Testis (tissue), 3 donors: ENCODE results near the gene SYAP1. TPM values are rescaled to one million over a fixed set of nuclear protein-coding genes. Genes with fewer than 3 reads are reported as not detected.

Experiments
- DNase-seq: peaks from one replicate; pipeline ENCODE4 v3.0.0-alpha.2; 2019
- H3K27ac ChIP-seq, 2 donors: fragments of 200-600 bp; sonication (generic); one replicate each; pipeline ENCODE4 v1.5.1; 2019
- H3K27me3 ChIP-seq: fragments of 200-600 bp; sonication (generic); one replicate; pipeline ENCODE4 v1.5.1; 2019
- H3K36me3 ChIP-seq: fragments of 200-600 bp; sonication (generic); one replicate; pipeline ENCODE4 v1.5.1; 2017; ENCODE audit warnings: low read depth; ENCODE audit errors: missing control alignments
- H3K4me1 ChIP-seq: fragments of 200-600 bp; sonication (generic); one replicate; pipeline ENCODE4 v1.5.1; 2019
- H3K4me3 ChIP-seq, 2 donors: fragments of 200-600 bp; sonication (generic); one replicate each; pipeline ENCODE4 v1.5.1; 2017 to 2019
- H3K9me3 ChIP-seq: fragments of 200-600 bp; sonication (generic); one replicate; pipeline ENCODE4 v1.5.1; 2017
- CTCF ChIP-seq, 3 experiments: fragments of 450-650 bp in 2 of 3; fragments of 200-600 bp in 1 of 3; sonication (generic) in 1 of 3; IDR thresholded peaks; one replicate each; pipeline ENCODE4 v1.5.1; 2016 to 2019; ENCODE audit warnings: antibody characterized with exemption in 3 of 3, mild to moderate bottlenecking in 2 of 3, moderate library complexity in 1 of 3
- POLR2A ChIP-seq: fragments of 450-650 bp; IDR thresholded peaks from one replicate; pipeline ENCODE4 v1.6.1; 2017; ENCODE audit warnings: antibody characterized with exemption, mild to moderate bottlenecking, moderate library complexity
- WGBS, 2 donors: methylation state at CpG; one replicate each; pipeline ENCODE4 v1.1.5; 2018; 5-methylcytosine and 5-hydroxymethylcytosine counted together
- intact Hi-C: fragments of 100-400 bp; cut with DNase I; formaldehyde crosslinking; loops from one replicate; pipeline ENCODE4 v1.15.1; 2023; ENCODE audit warnings: low total_unique reads
- polyA plus RNA-seq: library from polyadenylated mRNA; stranded (reverse); fragments of 350-450 nt; fragmentation: Illumina TruSeq; extraction: RNeasy Lipid Tissue Mini Kit (QIAGEN cat#74804); gene quantifications from one replicate; pipeline ENCODE4 v1.2.3, GENCODE V29; 2014; ENCODE audit warnings: low read depth, low replicate concordance; ENCODE audit not compliant: insufficient read depth
- total RNA-seq, 2 donors: library from RNA; depleted of rRNA; stranded (reverse); fragments of >200 nt; gene quantifications; one replicate each; pipeline ENCODE4 v1.2.3, GENCODE V29; 2016

Gene SYAP1
- total and polyA plus RNA-seq, 3 donors from 2014 or later, result 9.0 to 17.1 (median 15.6) TPM

DNA sequence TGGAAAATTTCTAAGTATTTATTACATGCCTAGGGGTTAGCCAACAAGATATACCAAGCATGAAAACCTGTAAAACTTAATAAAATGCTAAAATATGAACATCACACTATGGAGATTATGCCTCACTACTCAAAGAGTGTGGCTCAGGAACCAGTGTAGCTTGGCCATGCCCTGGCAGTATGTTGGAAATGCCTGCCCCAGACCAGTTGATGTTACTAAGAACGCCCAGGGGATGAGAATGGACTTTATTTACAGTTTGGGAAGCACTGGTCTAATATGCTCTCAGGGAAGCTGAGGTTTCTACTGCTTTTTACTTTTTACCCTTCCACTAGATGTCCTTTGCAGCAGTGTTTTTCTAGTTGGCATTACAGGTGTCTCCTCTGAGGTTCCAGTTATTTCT, 43.2 kb downstream of the SYAP1 start:
- Histone ChIP-seq H3K27ac (no peak overlapping the region), H3K9me3 (no peaks in the 10 kb centered on the region), H3K4me3 (no peak overlapping the region), H3K36me3 (no peaks in the 10 kb centered on the region), H3K4me1 (no peaks in the 10 kb centered on the region), H3K27me3 (no peaks in the 10 kb centered on the region)
- no peak for TF ChIP-seq CTCF (IDR thresholded peaks at IDR 0.05)
- no peak for TF ChIP-seq POLR2A
- intact Hi-C loops, result no loop called here
- no peak for DNase-seq
- WGBS, 2 donors, result 75 to 100% methylated on average over 1 of the region's 1 CpG

- Histone ChIP-seq H3K9me3 (no peaks in the 10 kb centered on the region), H3K4me1 (no peaks in the 10 kb centered on the region), H3K36me3 (no peaks in the 10 kb centered on the region), H3K27me3 (no peaks in the 10 kb centered on the region), H3K27ac (no peak overlapping the region), H3K4me3 (no peak overlapping the region)
- TF ChIP-seq CTCF (IDR thresholded peaks at IDR 0.05) (no peak), POLR2A (no peak)
- WGBS, 2 donors, result 46 to 62% methylated on average over 2 of the region's 2 CpGs
- intact Hi-C loops, result no loop called here
- no peak for DNase-seq
Observed at GRCh38 chrX:16765594-16765993, 46.2 kb downstream of the SYAP1 start.

DNA sequence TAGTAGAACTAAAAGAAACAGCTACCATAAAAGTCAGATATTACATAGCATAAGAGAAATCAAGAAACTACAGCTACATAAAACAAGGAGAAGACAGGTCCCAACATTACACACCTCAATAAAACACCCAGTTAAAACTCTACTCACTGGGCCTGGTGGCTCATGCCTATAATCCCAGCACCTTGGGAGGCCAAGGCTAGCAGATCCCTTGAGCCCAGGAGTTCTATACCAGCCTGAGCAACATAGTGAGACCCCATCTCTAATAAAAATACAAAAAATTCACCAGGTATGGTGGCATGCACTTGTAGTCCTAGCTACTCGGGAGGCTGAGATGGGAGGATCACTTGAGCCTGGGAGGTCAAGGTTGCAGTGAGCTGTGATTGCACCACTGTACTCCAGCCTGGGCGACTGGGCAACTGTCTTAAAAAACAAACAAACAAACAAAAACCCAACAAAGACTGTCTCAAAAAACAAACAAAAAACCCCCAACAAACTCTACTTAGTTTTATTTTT, 51.6 kb downstream of the SYAP1 start:
- DNase-seq, result no peak
- TF ChIP-seq CTCF (IDR thresholded peaks at IDR 0.05), result no peak
- TF ChIP-seq POLR2A, result no peak
- H3K36me3 ChIP-seq, result no peaks in the 10 kb centered on the region
- no peaks in the 10 kb centered on the region for H3K9me3 ChIP-seq
- no peaks in the 10 kb centered on the region for H3K27me3 ChIP-seq
- no peak overlapping the region for H3K27ac ChIP-seq
- no peaks in the 10 kb centered on the region for H3K4me1 ChIP-seq
- WGBS, 2 donors, result 43% methylated on average over 2 of the region's 2 CpGs; no CpG with 5 or more reads in 1 of the 2 donors
- intact Hi-C loops, result no loop called here
- no peak overlapping the region for H3K4me3 ChIP-seq

- no peak for DNase-seq
- intact Hi-C loops, result no loop called here
- Histone ChIP-seq H3K36me3 (no peaks in the 10 kb centered on the region), H3K9me3 (no peaks in the 10 kb centered on the region), H3K27me3 (no peaks in the 10 kb centered on the region), H3K4me1 (no peaks in the 10 kb centered on the region), H3K4me3 (no peak overlapping the region), H3K27ac (no peak overlapping the region)
- WGBS, 2 donors, result 39 to 54% methylated on average over 16 of the region's 16 CpGs
- TF ChIP-seq CTCF (IDR thresholded peaks at IDR 0.05) (no peak), POLR2A (no peak)
Observed at GRCh38 chrX:16771483-16772398, 52.3 kb downstream of the SYAP1 start.
